NCI-H510A treated with DMSO at 0.1 percent for 48 hours (cell line): ENCODE measurements around the gene VAV2.
A peak's percentile ranks its signal among the peaks of the same experiment; 100 is the strongest.

Experiments used
- DNase-seq: peaks from one replicate; lab custom pipeline; 2025; lab: John Stamatoyannopoulos, UW

The VAV2 gene

DNA sequence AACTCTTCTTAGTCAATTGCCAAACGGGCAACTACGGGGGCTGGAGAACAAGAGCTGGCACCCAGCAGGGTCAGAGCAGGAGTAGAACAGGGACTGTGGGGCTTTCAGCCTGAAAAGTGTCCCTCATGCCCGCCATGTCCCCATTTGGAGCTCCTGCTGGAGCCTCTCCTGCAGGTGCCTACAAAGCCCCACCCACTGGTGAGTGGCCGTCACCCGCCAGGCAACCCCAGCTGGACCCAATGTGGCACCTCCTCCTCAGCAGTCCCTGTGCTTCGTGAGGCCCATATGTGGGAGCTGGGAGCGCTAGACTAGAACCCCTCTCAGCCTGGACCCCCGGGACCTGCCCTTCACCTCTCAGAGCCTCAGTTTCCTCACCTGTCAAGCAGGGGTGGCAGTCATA, 40.9 kb downstream of the VAV2 start:
- no peak for DNase-seq

DNA sequence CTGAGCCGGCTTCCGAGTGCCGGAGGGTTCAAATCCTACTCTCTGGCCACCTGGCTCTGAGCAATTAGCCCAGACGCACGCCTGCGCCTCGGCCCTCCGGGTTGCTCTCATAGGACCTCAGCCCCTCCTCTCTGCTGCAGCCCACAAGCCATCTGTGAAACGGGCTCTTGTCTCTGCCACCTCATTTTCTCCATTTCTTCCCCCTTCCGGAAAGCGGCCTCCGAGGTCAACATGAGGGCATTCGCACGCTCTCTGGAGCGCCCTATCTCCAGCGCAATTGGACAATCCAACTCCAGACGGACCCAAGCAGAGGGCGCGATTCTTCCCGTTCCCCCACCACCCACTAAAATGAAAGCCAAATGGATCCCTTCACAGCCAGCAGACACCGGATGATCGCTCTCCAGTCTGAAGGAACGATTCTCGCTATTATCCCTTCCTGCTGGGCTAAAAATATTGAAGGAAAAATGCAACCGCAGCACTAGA, 41.5 kb downstream of the VAV2 start:
- peak; percentile 60 for DNase-seq

DNA sequence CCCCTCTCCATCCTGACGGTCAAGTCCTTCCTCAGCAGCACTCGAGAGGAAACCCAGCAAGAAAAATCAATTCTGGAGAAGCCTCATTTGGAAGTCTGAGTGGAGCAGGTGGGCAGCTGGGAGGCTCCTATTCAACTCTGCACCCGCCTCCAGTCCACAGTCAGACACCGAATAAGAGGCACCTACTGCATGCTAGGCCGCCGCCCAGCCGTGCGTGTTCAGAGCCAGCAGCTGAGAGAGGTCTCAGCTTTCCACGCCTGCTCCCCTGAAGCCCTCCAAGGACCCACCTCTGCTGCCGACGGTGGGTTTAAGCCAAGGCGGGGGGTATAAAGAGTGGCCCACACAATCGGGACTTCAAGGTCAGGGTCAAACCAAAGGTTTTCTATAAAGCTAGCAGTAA, 41.9 kb downstream of the VAV2 start:
- peak; percentile 88 for DNase-seq

DNA sequence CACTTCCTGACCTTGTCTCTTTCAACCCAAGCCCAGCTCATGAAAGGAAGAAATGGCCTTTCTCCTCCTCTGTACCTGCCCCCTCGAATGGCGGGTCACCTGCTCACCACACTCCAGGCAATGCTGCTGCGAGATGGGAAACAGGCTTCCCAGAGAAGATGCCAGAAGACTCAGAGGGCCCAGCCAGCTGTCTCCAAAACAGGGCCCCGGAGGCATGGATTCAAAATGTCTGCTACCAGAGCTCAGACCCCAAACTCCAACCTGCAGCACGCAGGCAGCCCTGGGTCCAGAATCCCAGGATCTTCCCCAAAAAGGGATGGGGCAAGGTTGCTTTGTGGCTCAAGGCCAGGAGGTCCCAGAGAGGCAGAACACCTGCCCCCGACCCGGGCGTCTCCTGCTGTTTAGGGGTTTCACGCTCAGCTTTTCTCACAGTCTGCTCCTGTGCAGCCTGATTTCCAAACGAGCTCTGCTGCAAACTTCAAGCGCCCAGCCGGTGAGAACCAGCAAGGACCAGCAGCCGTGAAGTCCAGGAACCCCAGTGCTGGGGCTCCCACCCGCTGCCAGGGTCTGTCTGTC, 42.5 kb downstream of the VAV2 start:
- no peak for DNase-seq

DNA sequence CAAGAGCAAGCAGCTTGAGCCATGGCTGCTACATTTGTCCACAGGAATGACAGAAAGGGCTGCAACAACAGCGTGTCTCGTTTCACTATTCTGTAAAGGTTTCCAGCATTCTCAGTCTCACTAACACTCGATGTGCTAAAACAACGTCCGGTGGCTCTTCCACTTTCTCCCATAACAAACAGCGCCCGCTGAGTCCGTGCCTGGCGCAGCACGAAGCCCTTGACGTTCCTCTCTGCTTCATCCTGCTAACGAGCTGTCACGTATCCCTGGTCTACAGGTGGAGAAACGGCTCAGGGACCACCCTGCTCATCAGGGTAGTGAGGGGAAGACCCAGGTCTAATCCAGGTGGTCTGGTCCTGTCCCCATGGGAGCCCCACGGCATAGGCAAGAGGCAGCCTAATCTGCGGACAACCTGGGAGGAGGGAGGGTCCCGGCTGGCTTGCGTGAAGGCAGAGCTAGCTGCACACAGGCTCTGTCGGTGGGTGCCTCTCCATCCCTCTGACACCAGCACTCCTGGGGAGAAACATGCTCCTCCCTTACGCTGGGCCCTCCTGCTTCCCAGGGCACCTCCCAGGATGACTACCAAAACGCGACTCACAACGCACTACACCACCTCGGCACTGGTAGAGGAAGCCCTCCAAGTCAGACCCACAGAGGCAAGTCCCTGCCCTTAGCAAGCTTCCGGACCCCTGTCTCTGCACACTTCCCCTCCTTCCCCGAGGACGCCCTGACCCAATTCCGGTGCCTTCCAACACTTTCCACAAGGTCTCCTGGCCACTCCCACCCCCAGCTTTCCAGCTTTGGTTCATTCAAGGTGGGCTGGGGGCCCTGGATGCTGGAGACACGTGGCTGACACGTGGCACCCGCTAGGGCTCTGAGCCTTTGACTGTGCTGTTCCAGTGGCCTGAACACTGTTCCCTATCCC, 43.3 kb downstream of the VAV2 start:
- peak; percentile 45 for DNase-seq

DNA sequence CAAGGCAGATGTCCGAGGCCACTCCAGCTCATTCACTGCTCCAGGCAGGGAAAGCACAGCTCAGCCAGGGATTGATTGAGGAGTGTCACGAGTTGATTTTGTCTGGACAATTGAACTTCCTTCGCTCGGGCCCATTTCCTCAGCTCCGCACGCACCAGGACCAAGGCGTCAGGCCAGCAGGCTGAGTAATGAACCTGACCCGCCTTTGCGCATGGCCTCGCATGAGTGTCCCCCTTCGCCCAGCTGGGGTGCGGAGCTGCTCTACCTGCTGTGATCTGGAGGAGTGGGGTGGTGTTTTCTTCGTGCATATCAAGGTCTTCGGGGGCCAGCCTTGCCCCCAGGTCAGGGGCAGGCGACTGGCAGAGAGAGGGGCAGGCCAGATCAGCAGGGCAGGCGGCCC, 44.0 kb downstream of the VAV2 start:
- no peak for DNase-seq

DNA sequence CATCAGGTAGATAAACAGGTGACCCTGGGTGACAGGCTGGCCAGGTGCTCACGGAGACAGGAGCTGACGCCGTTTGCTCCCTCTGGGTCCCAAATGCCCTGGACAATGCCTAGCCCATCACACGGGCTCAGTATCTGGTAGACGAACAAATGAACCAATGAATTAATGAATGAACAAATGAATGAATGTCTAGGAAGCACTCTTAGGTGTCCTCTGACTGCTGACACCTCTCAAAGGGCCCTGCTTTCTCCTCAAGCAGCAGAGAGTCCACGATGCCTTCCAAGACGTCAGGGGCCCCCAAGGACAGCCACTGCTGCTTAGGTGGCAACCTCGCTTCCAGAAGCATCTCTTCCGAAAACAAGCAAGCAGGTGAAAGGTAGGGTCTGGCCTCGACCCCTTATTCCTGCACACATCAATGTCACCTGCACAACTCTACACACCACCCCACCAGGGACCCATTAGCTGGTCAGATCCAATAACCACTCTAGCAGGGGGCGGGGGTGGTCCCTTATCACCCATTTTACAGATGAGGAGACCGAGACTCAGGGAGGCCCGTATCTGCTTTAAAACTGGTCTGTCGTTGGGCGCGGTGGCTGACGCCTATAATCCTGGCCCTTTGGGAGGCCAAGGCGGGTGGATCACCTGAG, 45.2 kb downstream of the VAV2 start:
- DNase-seq = no peak

DNA sequence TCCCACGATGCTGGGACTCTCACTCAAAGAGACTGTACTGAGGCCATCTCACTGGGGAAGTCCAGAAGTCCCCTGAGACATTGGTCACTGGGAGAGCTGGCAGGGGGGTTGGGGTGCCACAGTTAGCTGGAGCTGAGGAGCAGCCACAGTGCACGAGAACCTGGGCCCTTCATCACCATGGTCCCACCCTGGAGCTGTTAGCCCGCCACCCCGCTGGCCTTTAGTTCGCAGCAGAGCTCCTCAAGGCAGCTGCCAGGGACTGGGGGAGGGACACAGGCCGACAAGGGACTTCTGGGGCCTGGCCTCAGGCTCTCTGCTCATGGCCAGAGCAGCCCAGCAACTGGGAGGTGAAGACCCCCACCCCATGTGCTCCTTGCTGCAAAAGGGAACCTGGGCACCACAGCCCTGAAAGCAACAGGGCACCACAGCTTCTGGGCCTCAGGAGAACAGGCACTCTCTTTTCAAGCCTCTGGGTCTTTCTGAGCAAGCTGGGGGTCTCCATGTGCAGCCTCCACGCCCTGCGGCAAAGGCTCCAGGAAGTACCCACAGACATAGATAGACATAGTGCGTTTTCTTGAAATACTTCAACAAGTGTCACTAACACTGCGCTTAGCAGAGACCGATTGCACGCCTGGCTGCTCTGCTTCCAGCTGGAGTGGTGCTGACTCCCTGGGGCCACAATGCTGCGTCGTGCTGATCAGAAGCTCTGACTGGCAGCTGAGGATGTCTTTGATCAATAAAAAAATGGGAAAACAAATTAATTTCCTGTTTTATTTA, 46.0 kb downstream of the VAV2 start:
- peak; percentile 49 for DNase-seq

DNA sequence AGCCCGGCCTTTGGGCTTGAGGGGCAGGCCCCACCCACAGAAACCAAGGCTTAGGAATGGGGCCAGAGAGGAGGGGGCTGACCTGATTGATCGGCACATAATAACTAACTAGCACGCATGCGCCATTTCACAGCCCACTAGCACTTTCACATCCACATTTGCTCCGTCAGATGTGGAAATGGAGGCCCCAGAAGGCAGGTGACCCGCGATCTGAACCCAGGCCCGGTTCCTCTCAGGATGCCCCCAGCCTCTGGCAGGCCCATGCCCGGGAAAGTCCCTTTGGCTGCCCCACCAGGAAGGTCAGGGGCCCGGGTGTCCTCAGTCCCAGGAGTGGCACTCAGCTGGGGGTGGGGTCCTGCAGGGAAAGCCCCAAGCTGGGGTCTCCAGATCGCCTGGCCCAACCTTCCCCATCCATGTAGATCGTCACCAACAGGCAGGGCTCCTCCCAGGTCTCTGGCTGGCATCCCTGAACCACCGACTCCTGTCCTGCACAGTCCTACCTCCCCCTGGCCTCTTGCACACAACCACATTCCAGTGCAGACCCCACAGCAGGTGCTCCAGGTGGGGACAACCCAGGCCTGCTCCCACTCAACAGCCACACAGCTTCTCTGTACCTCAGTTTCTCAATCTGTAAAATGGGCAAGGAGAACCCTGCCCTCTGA, 46.7 kb downstream of the VAV2 start:
- DNase-seq = no peak

DNA sequence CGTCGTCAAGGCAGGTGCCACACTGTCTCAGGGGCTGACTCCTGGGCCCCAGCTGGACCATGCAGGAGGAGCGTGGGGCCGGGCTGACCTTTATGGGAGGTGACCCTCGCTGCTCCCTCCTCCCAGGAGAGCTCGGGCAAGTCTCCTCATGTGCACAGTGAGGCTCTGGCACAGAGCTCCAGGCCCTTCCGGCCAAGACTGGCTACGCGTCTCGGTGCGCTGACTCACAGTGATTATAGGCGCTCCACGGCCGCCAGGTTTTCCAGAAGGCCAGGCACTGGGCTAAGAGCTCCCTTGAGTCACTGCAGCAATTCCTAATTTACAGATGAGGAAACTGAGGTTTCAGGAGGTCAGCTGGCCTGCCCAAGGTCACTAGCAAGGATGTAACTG, 47.4 kb downstream of the VAV2 start:
- no peak for DNase-seq

DNA sequence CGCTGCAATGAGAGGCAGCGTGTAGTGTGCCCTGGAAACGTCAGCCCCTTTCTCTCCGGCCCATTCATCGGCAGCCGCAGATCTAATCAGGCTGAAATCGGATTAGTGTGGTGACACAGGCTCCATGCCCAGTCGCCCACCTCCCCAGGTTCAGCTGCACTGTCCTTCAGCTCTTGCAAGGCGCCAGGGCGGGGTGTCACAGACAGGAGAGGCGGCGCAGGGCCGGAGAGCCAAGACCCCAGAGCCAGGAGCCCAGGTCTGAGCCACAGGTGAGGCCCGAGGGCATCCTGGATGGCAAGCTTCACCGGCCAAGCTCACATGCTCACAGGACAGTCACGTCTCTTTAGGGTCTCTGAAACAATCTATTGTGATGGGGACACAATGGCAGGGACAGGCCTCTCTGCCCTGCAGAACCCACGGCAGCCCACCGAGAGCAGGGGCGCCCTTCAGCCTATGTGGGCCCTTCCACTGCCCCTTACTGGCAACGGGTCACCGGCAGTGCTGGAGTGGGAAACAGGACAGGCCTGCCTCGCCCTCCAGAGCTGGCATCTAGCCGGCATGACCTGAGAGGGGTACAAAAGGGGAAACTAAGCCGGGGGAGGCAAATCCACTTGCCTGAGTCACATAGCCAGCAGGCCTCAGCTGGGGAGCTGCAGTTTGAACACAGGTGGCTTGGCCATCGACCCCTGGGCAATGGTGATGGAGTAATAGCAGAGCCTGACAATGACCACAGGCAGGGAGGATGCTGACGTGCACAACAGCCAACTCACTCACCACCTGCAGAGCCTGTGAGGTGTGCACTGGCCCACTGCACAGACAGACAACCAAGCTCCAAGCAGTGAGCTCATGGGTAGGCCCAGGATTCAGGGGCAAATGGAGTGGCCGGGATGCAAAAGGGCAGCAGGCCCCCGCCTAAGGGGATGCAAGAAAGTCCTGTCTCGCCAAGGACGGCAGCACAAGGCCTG, 48.1 kb downstream of the VAV2 start:
- DNase-seq = no peak

DNA sequence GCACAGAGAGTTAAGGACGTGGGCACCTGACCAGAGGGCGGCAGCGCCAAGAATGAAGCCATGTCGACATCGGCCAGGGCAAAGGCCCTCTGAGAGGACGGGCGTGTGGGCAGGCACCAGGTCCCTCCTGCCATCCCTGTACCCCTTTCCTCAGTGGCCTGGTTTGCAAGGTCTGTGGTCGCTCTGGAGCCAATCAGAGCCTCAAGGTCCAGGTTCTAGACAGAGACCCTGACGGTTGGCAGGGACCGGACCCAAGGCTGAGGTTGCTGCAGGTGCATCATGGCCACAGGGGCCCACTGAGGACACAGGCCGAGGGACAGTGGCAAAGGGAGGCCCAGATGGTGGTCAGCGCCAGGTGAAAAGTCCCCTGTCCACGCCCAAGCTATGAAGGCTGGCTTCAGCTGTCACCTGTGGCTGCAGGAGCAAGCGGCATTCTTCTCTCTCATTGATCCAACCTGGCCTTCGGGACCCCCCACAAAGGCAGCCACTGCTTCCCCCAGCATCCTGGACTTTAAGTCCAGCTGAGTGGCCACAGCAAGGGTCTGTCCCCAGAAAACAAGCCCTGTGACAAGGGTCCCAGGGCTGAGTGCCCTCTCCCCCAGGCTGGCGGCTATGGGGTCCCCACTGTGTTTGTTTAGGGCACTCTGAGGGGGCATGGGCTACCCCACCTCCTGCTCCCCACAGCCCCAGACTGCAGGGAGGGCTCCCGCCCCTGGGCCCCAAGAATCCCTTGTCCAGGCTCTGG, 48.9 kb downstream of the VAV2 start:
- DNase-seq = no peak

DNA sequence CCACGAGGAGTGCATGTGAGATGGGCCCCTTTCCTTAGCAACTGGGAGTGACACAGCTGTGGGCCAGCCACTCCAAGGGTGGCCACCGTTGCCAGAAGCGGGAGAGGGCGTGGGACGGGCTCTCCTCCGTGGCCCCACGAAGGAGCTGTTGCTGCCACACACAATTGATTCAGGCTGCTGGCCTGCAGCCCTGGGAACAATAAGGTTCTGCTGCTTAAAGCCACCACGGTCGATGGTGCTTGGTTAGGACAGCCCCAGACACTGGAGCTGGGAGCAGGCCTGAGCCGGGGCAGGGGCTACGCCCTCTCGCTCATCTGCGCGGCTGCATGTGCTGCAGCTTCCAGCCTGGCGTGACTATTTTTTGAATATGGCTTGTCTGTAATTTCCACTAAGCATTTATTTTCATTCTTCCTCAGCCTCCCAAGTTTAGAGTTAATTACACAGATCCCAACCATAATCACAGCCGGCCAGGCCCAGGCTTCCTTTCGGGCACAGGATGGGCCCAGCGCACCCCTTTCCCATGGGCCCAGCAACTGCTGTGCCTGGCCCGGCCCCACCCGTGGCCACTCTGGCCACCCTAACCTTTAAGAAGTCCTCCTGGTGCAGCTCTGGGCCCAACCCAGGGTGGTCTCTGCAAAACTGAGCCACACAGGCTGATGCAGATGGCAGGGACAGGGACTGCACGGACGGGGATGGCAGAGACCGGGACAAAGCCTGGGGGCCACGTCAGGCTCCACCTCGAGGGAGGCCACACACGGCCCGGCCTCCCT, 49.7 kb downstream of the VAV2 start:
- no peak for DNase-seq

DNA sequence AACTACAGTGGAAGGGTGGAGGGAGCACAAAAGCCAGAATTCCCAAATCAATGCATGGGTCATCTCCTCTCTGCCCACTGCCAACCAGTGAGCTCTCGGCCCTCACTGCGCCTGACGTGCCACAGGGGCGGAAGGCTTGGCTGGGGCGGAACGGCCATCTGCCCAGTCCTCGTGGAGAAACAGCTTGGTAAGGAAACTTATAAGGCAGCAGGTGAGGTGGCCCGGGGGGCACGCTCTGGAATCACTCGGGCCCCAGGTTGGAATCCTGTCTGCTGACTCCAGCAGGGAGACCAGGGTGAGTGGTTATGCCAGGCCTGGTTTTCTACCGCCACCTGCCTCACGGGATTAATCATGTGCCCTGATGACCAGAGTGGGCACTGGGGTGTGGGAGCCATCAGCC, 52.3 kb downstream of the VAV2 start:
- no peak for DNase-seq

DNA sequence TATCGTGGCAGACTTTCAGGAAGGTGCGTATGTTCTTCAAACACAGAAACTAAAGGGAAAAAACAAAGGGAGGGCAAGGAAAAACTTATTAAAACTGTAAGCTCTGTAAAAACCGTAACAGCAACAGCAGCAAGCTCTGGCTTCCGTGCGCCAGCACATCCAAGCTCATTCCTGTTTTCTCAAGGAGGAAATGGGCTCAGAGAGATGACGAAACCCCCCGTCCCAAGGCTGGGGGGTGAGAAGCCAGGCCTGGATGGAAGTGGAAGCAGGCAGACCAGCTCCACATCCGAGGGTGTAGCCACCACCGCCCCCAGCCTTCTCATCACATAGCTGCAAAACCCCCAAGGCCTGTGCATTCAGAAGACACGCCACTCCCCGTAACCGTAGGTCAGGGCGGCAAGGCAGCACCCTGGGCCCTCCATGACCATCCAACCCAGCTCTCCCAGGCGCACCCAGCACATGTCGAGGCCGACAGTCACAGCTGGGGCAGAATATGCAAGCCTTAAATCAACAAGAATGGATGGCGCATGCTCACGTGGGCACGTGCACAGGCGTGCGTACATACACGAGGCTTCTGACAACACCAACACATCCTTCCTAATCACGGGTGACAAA, 52.8 kb downstream of the VAV2 start:
- no peak for DNase-seq

DNA sequence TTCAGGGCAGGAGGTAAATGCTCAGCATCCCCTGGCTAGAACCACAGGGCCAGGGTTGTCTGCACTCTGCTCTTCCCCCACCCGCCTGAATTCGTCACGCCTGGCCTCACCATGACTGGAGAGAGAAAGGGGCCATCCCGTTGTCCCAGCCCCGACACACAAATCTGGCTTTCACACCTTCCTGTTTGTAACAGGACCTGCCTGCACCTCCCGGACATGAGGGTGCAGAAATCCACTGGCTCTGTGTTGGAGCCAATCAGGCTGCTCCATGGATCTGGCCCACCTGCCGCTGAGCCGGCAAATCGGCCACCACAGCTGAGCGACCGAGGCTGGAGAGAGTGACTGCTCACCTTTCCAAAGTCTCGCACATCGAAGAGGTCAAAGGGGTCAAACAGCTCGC, 53.4 kb downstream of the VAV2 start:
- no peak for DNase-seq

DNA sequence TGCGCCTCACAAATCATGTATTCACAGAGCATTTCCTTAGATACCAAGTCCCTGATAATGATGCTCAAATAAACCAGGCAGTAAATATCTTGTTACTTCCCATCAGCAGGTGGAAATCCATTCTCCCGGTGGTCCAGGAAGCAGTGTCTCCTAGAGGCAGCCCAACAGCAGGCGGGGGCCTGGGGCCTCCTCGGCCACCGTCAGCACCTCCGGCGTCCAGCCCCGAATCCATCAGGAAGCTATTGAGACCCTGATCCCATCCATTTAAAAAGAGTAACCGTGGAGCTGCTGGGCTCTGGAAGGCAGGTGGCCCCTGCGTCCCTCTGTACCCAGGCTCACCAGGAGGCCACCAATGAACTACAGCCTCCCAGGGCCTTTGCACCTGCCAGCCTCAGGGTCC, 54.0 kb downstream of the VAV2 start:
- no peak for DNase-seq

DNA sequence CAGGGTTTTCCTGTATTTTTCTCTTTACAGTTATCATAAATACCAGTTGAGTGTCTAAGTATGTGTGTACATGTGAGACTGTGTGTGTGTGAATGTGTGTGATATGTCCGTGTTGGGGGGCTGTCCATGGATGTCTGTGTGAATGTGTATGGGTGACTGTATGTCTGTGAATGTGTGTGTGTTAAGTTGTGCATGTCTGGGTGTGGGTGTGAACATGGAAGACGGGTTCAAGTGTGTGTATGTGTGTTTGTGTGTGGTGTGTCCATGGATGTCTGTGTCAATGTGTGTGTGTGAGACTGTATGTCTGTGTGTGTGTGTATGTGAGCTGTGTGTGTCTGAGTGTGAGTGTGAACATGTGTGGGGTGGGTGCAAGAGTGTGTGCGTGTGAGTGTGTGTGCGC, 55.0 kb downstream of the VAV2 start:
- no peak for DNase-seq
